GM10266 (cell line): Measurements from ENCODE around the gene GDF2.

Source experiments
- DNase-seq: peaks from one replicate; pipeline ENCODE4 v3.0.0; 2012; ENCODE audit errors: extremely low spot score
- CTCF ChIP-seq: IDR thresholded peaks from 2 replicates; pipeline ENCODE4 v1.5.1; 2012; ENCODE audit warnings: mild to moderate bottlenecking, low read depth; ENCODE audit not compliant: control insufficient read depth, insufficient read depth; ENCODE audit errors: missing control alignments

GDF2 gene

DNA sequence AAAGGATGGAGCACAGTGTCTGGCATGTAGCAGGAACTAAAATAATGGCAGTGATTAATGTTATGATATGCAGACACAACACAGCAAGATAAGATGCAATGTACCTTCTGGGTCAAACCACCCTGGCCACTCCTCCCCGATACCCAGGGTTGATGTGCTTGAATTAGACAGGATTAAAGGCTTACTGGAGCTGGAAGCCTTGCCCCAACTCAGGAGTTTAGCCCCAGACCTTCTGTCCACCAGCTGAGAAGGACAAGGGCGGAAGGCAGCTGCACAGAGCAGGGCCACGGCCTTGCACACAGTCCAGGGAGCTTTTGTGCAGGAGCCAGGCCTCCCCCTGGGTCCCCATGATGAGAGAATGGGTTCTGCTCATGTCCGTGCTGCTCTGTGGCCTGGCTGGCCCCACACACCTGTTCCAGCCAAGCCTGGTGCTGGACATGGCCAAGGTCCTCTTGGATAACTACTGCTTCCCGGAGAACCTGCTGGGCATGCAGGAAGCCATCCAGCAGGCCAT lies 25.9 kb downstream of the GDF2 start, which contains the start of gene RBP3:
TSS of gene RBP3 (plus strand) at position 226 of the 514 bp plus-strand sequence. CDS start at position 348, 122 bp downstream.
- DNase-seq, result no peak
- no peak for TF ChIP-seq CTCF

DNA sequence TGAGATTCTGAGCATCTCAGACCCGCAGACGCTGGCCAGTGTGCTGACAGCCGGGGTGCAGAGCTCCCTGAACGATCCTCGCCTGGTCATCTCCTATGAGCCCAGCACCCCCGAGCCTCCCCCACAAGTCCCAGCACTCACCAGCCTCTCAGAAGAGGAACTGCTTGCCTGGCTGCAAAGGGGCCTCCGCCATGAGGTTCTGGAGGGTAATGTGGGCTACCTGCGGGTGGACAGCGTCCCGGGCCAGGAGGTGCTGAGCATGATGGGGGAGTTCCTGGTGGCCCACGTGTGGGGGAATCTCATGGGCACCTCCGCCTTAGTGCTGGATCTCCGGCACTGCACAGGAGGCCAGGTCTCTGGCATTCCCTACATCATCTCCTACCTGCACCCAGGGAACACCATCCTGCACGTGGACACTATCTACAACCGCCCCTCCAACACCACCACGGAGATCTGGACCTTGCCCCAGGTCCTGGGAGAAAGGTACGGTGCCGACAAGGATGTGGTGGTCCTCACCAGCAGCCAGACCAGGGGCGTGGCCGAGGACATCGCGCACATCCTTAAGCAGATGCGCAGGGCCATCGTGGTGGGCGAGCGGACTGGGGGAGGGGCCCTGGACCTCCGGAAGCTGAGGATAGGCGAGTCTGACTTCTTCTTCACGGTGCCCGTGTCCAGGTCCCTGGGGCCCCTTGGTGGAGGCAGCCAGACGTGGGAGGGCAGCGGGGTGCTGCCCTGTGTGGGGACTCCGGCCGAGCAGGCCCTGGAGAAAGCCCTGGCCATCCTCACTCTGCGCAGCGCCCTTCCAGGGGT lies 26.6 kb downstream of the GDF2 start:
- no peak for TF ChIP-seq CTCF
- no peak for DNase-seq

- TF ChIP-seq CTCF, result no peak
These were observed 27.3 kb downstream of the GDF2 start for GRCh38 chr10:47349516-47349915.

DNA sequence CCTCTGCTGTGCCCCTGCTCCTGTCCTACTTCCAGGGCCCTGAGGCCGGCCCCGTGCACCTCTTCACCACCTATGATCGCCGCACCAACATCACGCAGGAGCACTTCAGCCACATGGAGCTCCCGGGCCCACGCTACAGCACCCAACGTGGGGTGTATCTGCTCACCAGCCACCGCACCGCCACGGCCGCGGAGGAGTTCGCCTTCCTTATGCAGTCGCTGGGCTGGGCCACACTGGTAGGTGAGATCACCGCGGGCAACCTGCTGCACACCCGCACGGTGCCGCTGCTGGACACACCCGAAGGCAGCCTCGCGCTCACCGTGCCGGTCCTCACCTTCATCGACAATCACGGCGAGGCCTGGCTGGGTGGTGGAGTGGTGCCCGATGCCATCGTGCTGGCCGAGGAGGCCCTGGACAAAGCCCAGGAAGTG lies 27.7 kb downstream of the GDF2 start:
- TF ChIP-seq CTCF, result no peak
- DNase-seq, result no peak

More at GRCh38 chr10:47349516-47349915, 27.3 kb downstream of the GDF2 start:
- DNase-seq, result no peak

- no peak for DNase-seq
- no peak for TF ChIP-seq CTCF
These were observed 28.7 kb downstream of the GDF2 start for GRCh38 chr10:47350671-47351640.

GRCh38 chr10:47351899-47352815 lies 29.9 kb downstream of the GDF2 start:
- TF ChIP-seq CTCF, result no peak
- no peak for DNase-seq
